Right forelimb (tissue), 1 donor: Measurements from ENCODE around the gene ATP2A2.
"Not testable (repeated sequence)": the region's sequence is repeated elsewhere in the genome, so short reads cannot be mapped to it uniquely, and the experiment has no call there.

Source experiments
- DNase-seq: peaks from one replicate; pipeline ENCODE4 v3.0.0-alpha.2; 2018

ATP2A2 gene

DNA sequence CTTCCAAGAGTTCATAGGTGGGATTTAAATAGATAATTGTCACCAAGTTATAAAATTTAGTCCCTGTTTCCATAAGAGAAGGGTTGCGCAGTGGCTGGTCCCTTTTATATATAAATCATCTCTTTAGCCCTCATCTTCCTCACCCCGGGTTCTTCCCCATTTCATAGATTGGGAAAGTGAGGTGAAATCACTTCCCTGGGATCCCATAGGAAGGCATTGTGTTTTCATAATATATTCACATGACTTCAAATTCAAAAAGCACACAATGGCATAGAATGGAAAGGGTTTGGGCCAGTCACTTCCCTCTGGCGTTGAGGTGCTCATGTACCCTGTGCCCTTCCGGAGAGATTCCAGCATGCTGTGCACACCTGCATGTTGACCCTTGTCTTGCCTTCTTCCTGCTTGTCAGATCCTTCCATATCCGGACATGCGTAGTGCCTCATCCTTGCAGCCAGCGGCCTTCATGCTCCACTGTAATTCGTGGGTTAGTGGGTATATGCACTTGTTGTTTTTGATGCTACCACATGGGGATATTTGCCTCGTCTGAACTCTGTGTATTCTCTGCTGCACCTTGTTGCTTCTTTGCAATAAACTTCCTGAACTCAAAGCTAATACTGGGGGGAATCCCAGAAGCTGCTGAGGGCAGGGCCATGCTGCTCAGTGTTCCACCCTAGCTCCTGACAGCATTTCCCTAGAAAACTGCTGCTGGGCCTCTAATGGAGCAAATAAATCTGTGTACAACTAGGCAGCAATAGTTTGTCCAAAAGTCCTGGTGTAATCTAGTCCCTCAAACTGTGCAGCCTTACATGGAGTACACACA lies 62.9 kb downstream of the ATP2A2 start:
- no peak for DNase-seq

DNA sequence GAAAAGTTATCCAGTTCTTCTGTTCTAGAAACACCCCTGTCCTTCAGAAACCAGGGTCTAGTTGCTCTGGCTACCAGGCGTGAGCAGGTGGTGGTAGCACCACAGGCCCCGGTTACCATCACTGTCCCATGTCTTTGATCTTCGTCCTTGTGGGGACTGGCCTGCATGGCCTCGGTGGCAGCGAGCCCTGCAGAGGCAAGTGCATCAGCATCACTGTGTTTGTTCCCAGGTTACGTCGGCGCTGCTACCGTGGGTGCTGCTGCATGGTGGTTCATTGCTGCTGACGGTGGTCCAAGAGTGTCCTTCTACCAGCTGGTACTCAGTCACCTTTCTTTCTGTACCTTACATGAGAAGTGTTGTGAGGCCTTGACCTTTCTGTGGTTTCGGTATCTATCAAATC lies 63.6 kb downstream of the ATP2A2 start:
- DNase-seq, result no peak

DNA sequence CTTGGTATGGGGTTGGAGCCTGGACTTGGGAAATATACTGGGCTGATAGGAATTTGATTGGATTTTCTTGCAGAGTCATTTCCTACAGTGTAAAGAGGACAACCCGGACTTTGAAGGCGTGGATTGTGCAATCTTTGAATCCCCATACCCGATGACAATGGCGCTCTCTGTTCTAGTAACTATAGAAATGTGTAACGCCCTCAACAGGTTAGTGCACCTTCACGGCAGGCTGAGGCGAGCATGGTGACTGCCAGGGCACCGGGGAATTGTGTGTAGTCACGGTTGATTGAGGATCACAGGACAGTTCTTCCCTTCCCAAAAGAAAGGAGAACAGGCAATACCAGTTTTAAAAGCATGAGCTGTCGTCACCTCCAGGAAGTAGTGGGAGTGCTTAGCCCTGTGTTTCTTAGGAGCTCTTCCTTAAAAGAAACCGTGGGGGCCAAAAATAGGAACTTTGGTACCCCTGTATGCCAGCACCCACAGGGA lies 64.2 kb downstream of the ATP2A2 start:
- no peak for DNase-seq

- no peak for DNase-seq
Observed at GRCh38 chr12:110345963-110346362, 64.9 kb downstream of the ATP2A2 start.

- no peak for DNase-seq
Observed at GRCh38 chr12:110347767-110348166, 66.7 kb downstream of the ATP2A2 start.

GRCh38 chr12:110348431-110349059 lies 67.5 kb downstream of the ATP2A2 start:
- no peak for DNase-seq

DNA sequence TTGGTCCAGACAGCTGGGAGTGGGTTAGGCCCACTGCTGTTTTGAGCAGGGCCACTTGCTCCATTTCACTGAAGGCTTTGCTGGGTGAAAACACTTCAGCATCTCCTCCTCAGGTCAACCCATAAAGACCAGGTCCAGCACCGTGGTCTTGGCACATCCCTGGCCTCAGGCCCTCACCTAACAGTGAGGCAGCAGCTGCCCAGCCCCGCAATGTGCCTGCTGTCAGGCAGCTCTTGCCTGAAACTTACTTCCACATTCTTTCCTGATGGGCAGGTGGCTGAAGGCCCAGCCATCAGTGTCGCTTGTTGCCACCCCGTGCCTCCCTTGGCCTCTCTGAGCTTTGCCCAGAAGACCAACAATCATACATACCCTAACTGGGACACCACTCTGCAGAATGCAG lies 68.0 kb downstream of the ATP2A2 start:
- DNase-seq, result no peak

- DNase-seq, result no peak
Observed at GRCh38 chr12:110349514-110350151, 68.6 kb downstream of the ATP2A2 start.

- DNase-seq, result no peak
Observed at GRCh38 chr12:110351119-110351518, 70.1 kb downstream of the ATP2A2 start.

DNA sequence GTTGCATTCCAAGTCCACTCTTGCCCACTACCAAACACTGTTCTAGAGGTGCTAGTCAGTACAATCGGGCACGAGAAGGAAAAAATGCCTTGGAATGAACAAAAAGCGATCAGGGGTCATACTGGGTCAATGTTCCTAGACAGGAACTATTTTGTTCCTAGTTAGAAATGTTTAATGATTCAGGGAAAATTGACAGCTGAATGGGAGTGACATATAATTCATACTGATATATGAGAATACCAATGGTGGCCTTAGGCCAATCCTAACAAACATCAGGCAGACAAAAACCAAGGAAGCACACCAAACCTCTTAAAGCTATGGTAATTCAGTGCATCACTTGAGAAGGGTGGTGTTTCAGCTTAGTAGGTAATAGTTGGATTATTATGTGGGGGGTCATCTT lies 71.4 kb downstream of the ATP2A2 start:
- no peak for DNase-seq

DNA sequence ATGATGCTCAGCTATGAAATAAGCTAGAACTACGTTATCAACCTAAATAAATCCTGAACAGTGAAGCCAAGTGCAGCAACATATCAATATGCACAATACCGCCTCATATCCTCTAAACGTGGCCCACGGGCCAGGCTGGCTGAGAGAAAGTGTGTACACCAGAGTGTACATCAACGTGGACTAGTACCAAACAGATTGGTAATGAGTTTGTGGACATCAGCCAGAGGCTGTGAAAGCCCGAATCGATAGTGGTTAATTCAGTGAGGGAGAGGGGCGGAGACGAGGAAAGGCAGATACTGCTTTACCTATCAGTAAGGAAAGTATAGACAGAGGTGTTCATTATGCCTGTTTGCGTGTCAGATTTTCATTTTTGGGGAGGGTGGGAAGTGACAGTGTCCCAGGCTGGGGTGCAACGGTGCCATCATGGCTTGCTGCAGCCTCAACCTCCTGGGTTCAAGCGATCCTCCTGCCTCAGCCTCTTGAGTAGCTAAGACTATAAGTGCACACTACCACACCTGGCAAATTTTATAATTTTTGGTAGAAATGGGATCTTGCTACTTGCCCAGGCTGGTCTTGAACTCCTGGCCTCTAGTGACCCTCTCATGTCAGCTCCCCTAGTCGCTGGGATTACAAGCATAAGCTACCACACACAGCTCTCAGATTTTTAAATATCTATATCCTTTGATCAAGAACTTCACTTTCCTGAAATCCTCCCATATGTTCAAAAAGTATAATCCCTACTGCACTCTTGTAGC lies 72.3 kb downstream of the ATP2A2 start:
- no peak for DNase-seq

DNA sequence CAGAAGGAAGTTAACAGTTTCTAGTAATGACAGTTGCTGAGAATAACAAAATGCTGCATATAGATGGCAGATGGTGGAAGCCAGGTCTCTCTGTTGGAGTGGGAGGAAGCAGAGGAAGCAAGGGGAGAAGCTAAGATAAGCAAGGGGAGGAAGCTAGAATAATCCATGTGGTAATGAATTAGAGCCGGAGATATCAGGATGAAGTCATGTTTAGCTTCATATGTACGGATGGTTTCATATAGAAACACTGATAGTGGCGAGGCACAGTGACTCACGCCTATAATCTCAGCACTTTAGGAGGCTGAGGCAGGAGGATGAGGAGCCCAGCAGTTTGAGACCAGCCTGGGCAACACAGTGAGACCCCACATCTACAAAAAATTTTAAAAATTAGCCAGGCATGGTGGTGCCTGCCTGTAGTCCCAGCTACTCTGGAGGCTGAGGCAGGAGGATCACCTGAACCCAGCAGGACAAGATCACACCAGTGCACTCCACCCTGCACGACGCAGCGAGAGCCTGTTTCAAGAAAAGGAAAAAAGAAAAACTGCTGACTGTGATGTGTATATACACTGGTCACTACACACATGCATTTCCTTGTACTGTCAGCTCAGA lies 73.2 kb downstream of the ATP2A2 start:
- peak; percentile 12 for DNase-seq

GRCh38 chr12:110355073-110355472 lies 74.0 kb downstream of the ATP2A2 start:
- DNase-seq, result peak; percentile 34

DNA sequence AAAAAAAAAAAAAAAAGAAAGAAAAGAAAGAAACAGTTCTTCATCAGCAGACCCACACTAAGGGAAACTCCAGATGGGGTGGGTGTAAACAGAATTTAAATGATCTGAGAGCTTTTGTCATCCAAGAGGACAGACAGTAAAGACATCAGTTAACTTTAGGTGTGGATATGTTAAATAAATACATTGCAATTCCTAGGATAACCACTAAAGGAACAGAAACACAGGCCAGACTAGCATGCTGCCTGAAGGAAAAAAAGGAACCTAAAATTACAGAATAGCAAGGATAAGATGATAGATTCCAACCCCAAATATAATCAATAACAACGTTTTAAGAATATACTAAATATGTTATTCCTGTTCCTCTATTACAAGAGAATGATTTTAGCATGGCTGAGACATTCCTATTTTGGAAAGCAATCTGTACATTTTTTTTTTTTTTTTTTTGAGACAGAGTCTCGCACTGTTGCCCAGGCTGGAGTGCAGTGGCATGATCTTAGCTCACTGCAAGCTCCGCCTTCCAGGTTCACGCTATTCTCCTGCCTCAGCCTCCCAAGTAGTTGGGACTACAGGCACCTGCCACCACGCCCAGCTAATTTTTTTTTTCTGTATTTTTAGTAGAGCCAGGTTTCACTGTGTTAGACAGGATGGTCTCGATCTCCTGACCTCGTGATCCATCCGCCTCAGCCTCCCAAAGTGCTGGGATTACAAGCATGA lies 77.5 kb downstream of the ATP2A2 start:
- DNase-seq, result not testable (repeated sequence)

DNA sequence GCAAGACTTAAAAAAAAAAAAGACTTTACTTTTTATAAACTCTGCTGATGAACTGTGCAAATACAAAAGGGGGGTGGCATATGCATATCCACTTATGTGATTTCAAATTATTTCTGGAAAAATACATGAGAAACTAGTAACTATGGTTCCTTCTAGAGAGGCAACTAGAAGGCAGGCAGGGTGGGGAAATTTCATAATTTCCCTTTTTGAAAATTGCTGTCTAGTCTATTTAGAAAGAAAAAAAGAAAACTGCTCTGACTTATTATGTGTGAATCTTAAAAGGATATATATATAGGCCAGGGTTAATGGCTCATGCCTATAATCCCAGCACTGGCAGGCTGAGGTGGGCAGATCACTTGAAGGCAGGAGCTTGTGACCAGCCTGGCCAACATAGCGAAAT lies 80.2 kb downstream of the ATP2A2 start:
- no peak for DNase-seq

DNA sequence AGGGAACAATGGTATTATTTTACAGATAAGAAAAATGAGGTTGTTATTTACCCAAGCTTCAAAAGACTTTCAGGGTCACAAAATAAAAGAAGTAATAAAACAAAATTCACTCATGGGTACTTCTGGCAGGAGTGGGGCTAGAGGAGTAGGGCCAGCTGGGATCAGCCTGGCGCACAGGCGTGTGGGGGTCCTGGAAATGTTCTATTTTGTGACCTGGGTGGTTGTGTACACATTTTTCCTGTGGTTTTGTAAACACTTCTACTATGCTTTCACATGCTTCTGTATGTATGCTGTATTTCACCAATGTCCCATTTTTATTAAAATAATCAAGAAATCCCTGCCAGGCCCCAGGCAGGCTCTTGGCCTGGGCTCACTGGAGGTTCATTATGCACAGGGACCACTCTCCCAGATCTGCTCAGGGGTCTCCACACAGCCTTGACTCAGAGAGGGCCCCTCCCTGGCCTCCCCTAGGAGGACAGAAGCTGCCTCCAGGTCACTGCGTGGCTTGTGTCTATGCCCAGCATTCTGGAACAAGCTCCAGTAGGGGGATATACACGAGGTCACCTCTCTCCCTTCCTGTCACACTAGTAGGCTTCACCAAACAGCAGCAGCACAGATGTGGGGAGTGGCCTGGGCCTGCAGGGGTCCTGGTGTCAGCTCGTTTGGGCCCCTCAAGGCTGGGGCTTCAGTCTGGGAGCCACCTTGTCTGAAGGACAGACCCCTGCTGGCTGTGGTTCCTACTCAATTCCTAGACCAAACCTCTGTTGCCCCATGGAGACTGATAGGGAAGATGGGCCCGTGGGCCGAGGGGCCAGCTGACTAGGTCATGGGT lies 84.7 kb downstream of the ATP2A2 start:
- no peak for DNase-seq

- DNase-seq, result no peak
Observed at GRCh38 chr12:110366321-110367142, 85.5 kb downstream of the ATP2A2 start.

GRCh38 chr12:110367181-110367864 lies 86.3 kb downstream of the ATP2A2 start:
- DNase-seq, result no peak

GRCh38 chr12:110369992-110370391 lies 88.9 kb downstream of the ATP2A2 start:
- DNase-seq, result no peak
